SU-DHL-6 (cell line): ENCODE results near the gene CXCL3.

Source experiments
- H2AFZ ChIP-seq: fragments of 200-600 bp; sonication (generic); 2 replicates; pipeline ENCODE4 v1.6.1; 2014; ENCODE audit warnings: low read depth, mild to moderate bottlenecking, moderate library complexity, mixed read lengths, antibody characterized with exemption, low read length; ENCODE audit not compliant: severe bottlenecking
- H3F3A ChIP-seq: fragments of 200-600 bp; shearing (Covaris generic); 2 replicates; pipeline ENCODE4 v1.6.0; 2016; ENCODE audit warnings: antibody characterized with exemption, mild to moderate bottlenecking; ENCODE audit not compliant: insufficient read depth
- H3K27ac ChIP-seq: fragments of 200-600 bp; sonication (generic); 2 replicates; pipeline ENCODE4 v1.5.1; 2016; ENCODE audit warnings: low read depth, mild to moderate bottlenecking, low read length, moderate library complexity, mixed read lengths
- H3K27me3 ChIP-seq: fragments of 200-600 bp; sonication (generic), shearing (Covaris generic); 2 replicates; pipeline ENCODE4 v1.6.0; 2014; ENCODE audit warnings: mild to moderate bottlenecking, low read length
- H3K36me3 ChIP-seq: fragments of 200-600 bp; sonication (generic); 2 replicates; pipeline ENCODE4 v1.6.1; 2014; ENCODE audit warnings: mild to moderate bottlenecking, low read length, mixed read lengths
- H3K4me2 ChIP-seq: fragments of 300-600, 200-600 bp; shearing (Covaris generic), sonication (generic); 2 replicates; pipeline ENCODE4 v1.6.0; 2014; ENCODE audit warnings: low read length, low read depth, mild to moderate bottlenecking; ENCODE audit not compliant: poor library complexity, severe bottlenecking
- H3K4me3 ChIP-seq: fragments of 200-600 bp; sonication (generic); 2 replicates; pipeline ENCODE4 v1.5.1; 2014; ENCODE audit warnings: antibody characterized with exemption, low read length, mild to moderate bottlenecking, mixed read lengths; ENCODE audit not compliant: insufficient read depth, poor library complexity, severe bottlenecking
- H3K79me2 ChIP-seq: fragments of 200-600 bp; sonication (generic); 2 replicates; pipeline ENCODE4 v1.6.1; 2014; ENCODE audit warnings: mild to moderate bottlenecking, low read length, moderate library complexity; ENCODE audit not compliant: insufficient read depth
- H3K9ac ChIP-seq: fragments of 200-600 bp; sonication (generic); 2 replicates; pipeline ENCODE4 v1.7.0; 2014; ENCODE audit warnings: mild to moderate bottlenecking, low read length
- H3K9me2 ChIP-seq: fragments of 200-600 bp; sonication (generic); replicated peaks from 2 replicates; pipeline ENCODE4 v1.6.1; 2014; ENCODE audit warnings: low read length; ENCODE audit not compliant: insufficient read depth
- H3K9me3 ChIP-seq: fragments of 200-600 bp; sonication (generic); 2 replicates; pipeline ENCODE4 v1.6.1; 2014; ENCODE audit warnings: low read length, mixed read lengths; ENCODE audit not compliant: insufficient read depth
- H4K20me1 ChIP-seq: fragments of 200-600 bp; sonication (generic); 2 replicates; pipeline ENCODE4 v1.6.1; 2014; ENCODE audit warnings: low read depth, mild to moderate bottlenecking, antibody characterized with exemption, low read length, moderate library complexity, mixed read lengths
- CTCF ChIP-seq: fragments of 200-600 bp; sonication (generic); IDR thresholded peaks from one replicate; pipeline ENCODE4 v1.5.1; 2017; ENCODE audit warnings: antibody characterized with exemption, mild to moderate bottlenecking, low read length, moderate library complexity; ENCODE audit not compliant: insufficient read depth, poor library complexity, severe bottlenecking
- EZH2phosphoT487 ChIP-seq: fragments of 200-600 bp; sonication (generic), shearing (Covaris generic); conservative IDR thresholded peaks from 2 replicates; pipeline ENCODE4 v1.6.1; 2018; ENCODE audit warnings: mild to moderate bottlenecking, antibody characterized with exemption, low read length, moderate library complexity, mixed read lengths

CXCL3 gene

GRCh38 chr4:74031576-74031975 is 6.9 kb downstream of the CXCL3 start:
- H3K27ac ChIP-seq, result no peak overlapping the region
- H3K9me3 ChIP-seq, result no peaks in the 10 kb centered on the region
- H3K4me3 ChIP-seq, result no peak overlapping the region
- H3K9me2 ChIP-seq, result no peaks in the 10 kb centered on the region
- H3K36me3 ChIP-seq, result no peaks in the 10 kb centered on the region
- no peaks in the 10 kb centered on the region for H4K20me1 ChIP-seq
- TF ChIP-seq CTCF, result no peak
- no peak overlapping the region for H2AFZ ChIP-seq
- H3K9ac ChIP-seq, result no peak overlapping the region
- no peaks in the 10 kb centered on the region for H3F3A ChIP-seq
- no peak overlapping the region for H3K4me2 ChIP-seq
- no peaks in the 10 kb centered on the region for H3K27me3 ChIP-seq
- no peaks in the 10 kb centered on the region for H3K79me2 ChIP-seq

GRCh38 chr4:74030285-74030684 is 8.2 kb downstream of the CXCL3 start:
- TF ChIP-seq EZH2phosphoT487 (no peak), CTCF (no peak)
- H3K9ac ChIP-seq, result no peak overlapping the region

GRCh38 chr4:74028504-74028903 is 10.0 kb downstream of the CXCL3 start:
- no peak overlapping the region for H3K27ac ChIP-seq
- H2AFZ ChIP-seq, result no peak overlapping the region
- H4K20me1 ChIP-seq, result no peaks in the 10 kb centered on the region
- no peaks in the 10 kb centered on the region for H3K79me2 ChIP-seq
- TF ChIP-seq CTCF, result no peak
- no peak for TF ChIP-seq EZH2phosphoT487
- H3K4me2 ChIP-seq, result no peak overlapping the region
- no peaks in the 10 kb centered on the region for H3K9me3 ChIP-seq
- H3K36me3 ChIP-seq, result no peaks in the 10 kb centered on the region
- H3F3A ChIP-seq, result no peaks in the 10 kb centered on the region
- no peaks in the 10 kb centered on the region for H3K9me2 ChIP-seq
- no peak overlapping the region for H3K4me3 ChIP-seq
- no peak overlapping the region for H3K9ac ChIP-seq
- H3K27me3 ChIP-seq, result no peaks in the 10 kb centered on the region

More at GRCh38 chr4:74030285-74030684, 8.2 kb downstream of the CXCL3 start:
- Histone ChIP-seq H3K9me3 (no peaks in the 10 kb centered on the region), H3K79me2 (no peaks in the 10 kb centered on the region), H4K20me1 (no peaks in the 10 kb centered on the region), H3F3A (no peaks in the 10 kb centered on the region), H3K27me3 (no peaks in the 10 kb centered on the region), H3K4me2 (no peak overlapping the region), H3K36me3 (no peaks in the 10 kb centered on the region), H2AFZ (no peak overlapping the region), H3K9me2 (no peaks in the 10 kb centered on the region), H3K4me3 (no peak overlapping the region), H3K27ac (no peak overlapping the region)

GRCh38 chr4:74023709-74024108 is 14.8 kb downstream of the CXCL3 start:
- H3K9me2 ChIP-seq, result no peaks in the 10 kb centered on the region
- H3K27ac ChIP-seq, result no peak overlapping the region
- no peaks in the 10 kb centered on the region for H3K9me3 ChIP-seq
- no peak overlapping the region for H3K4me3 ChIP-seq
- H4K20me1 ChIP-seq, result no peaks in the 10 kb centered on the region
- H3K36me3 ChIP-seq, result no peaks in the 10 kb centered on the region
- no peak overlapping the region for H2AFZ ChIP-seq
- no peak for TF ChIP-seq EZH2phosphoT487
- no peak for TF ChIP-seq CTCF
- no peak overlapping the region for H3K4me2 ChIP-seq
- H3K79me2 ChIP-seq, result no peaks in the 10 kb centered on the region
- no peak overlapping the region for H3K9ac ChIP-seq
- H3F3A ChIP-seq, result no peaks in the 10 kb centered on the region
- no peaks in the 10 kb centered on the region for H3K27me3 ChIP-seq
